Anterior cingulate cortex (tissue), 58 donors: Measurements from ENCODE around the gene SRSF10.
"Not testable (repeated sequence)": the region's sequence is repeated elsewhere in the genome, so short reads cannot be mapped to it uniquely, and the experiment has no call there.

Source experiments
- DNase-seq, 58 donors: peaks; one replicate each; lab custom pipeline; 2025; lab: John Stamatoyannopoulos, UW

SRSF10 gene

GRCh38 chr1:23999156-23999671 is 19.1 kb upstream of the SRSF10 start:
- no peak for DNase-seq

DNA sequence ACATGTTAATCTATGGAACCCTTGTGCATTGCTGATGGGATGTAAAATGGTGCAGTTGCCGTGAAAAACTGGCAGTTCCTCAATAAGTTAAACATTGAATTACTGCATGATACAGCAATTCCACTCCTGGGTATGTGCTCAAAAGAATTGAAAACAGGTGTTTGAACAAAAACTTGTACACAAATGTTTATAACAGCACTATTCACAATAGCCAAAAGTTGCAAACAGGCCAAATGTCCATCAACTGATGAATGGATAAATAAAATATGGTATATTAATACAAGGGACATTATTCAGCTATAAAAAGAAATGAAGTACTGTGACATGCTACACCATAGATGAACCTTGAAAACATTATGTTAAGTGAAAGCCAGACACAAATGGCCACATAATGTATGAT is 17.7 kb upstream of the SRSF10 start:
- DNase-seq: no peak

- DNase-seq: no peak
Measured at GRCh38 chr1:23996700-23997229, 16.6 kb upstream of the SRSF10 start.

- DNase-seq: no peak
Measured at GRCh38 chr1:23995431-23995837, 15.3 kb upstream of the SRSF10 start.

- not testable (repeated sequence) for DNase-seq
Measured at GRCh38 chr1:23992011-23992410, 11.9 kb upstream of the SRSF10 start.

GRCh38 chr1:23989263-23989662 is 9.1 kb upstream of the SRSF10 start:
- DNase-seq: peak in 2 of 58 donors; percentile 1

DNA sequence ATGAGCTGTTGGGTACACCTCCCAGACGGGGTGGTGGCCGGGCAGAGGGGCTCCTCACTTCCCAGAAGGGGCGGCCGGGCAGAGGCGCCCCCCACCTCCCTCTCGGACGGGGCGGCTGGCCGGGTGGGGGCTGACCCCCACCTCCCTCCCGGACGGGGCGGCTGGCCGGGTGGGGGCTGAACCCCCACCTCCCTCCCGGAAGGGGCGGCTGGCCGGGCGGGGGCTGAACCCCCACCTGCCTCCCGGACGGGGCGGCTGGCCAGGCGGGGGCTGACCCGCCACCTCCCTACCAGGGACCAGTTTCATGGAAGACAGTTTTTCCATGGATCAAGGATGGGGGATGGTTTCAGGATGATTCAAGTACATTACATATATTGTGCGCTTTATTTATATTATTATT is 6.9 kb upstream of the SRSF10 start:
- not testable (repeated sequence) for DNase-seq

GRCh38 chr1:23984417-23985186 is 4.5 kb upstream of the SRSF10 start:
- no peak for DNase-seq

DNA sequence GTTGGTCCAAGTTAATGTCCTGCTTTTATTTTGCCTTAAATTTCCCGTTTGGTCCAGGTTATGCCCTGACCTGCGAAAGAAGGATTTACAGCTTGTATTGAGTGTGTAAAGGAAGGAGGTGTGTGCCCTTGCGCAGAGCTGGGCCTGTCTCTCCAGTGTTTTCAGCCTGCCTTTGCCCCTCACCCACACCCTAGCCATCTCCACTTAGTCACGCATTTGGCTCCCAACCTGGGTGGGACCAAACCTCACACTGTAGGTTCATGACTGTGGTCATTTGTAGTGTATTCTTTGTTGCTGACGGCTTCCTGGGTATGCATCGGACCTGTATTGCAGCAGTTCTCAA is 572 bp upstream of the SRSF10 start:
- peak in 10 of 58 donors; percentile 1 to 49 (median 22) for DNase-seq

DNA sequence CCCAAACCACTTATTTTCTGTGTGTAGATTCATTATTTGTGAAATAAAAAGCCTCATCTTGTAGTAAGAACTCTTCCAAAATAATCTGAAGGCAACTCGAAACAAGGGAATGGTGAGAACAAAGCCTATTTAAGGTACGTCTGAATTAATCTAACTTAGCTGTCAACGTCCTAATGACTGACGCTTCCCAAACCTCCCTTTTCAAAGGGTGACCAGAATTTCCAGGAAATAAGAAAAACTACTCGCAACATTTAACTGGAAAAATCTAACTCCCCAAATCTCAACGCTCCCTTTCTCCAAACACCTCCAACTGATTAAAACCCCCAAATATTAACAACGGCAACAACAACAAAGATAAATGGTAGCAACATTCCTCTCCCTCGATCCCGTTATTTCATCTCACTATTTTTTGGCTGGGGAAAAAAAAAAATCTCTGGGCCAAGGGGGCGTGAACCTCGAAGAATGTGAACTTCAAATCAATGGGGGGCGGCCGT is 693 bp downstream of the SRSF10 start:
- no peak for DNase-seq

DNA sequence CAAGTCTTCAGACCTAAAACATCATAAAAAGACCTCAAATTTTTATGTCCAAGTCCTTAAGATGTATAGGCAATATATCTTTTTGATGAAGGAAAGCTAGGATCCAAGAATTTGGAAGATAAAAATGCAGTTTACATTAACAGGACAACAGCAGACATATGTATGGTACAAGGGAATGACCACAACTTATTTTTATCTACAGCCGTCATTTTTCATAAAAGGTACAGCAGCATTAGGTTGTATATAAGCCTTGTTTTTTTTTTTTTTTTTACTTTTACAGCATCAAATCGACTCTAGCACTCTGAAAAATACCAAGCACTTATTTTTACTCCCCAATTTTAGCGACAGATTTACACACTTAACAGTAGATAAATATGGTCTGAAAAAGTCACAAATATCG is 1.3 kb downstream of the SRSF10 start:
- no peak for DNase-seq

GRCh38 chr1:23977854-23978191 is 2.3 kb downstream of the SRSF10 start:
- DNase-seq: no peak

DNA sequence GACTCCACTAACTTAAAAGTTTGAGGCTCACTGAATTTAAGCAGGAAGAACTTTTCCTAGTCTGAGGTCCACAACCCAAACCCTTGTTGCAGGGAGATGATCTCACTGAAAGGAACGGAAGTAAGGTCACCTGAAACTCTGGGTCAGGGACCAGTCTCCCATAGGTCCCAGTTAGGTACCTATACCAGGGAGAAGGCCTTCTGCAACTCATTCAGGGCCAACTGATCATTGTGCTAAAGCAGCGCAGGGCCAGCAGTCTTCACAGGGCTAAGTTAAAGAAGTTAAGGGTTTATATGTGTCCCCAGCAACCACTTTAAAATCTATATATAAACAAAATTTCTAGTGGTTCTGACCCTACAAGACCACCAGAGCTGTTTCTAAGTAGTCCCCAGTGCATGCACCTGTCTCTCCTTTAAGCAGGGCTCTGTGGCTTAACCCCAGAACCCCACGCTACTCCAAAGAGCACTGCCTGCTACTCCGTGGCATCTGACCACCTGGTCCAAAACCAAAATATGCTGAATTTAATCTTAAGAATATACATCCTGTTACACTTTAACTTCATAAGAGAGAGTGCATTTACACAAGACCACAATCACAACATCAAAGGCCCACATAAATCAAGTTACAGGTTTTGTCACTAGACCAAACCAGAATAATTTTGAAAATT is 2.8 kb downstream of the SRSF10 start:
- no peak for DNase-seq

DNA sequence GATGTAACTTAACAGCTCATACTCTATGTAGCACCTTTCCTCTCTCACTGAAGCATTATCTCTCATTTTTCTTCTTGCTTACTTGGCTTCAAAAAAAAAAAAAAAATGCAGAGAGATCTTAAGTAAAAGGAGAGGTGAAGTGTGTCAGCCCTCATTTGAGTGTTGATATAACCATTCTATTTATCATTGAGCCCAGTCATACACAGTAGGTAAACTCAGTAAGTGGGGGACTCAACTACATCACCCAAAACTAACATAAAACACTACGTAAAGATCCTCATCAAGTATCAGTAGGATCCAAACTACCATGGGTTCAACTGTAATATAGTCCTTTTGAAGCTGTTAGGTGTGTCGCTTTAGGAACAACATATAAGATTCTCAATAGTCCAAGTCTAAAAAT is 12.3 kb downstream of the SRSF10 start:
- DNase-seq: no peak

DNA sequence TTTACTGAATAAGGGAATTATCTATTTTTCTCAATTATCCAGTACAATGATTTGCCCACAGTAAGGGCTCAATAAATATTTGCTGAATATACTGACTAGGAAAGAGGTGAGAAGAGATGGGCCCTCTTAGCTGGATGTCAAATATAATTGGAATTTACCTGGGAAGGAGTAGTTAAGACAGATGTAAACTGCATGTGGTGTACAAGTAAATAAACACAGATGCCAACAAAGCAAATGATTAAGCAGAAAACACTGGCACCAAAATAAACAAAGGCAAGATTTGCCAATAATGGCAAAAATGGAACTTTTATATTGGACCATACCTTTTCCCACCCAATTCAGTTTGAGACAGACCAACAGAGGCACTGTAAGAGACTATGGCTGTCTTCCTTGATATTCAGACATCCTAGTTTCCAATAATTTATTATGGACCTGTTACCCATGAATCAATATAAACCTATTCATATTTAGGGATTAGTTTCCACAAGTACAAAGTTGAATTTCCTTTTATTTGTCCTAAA is 13.1 kb downstream of the SRSF10 start:
- DNase-seq: no peak

GRCh38 chr1:23964790-23965740 is 15.1 kb downstream of the SRSF10 start:
- no peak for DNase-seq

GRCh38 chr1:23964235-23964668 is 15.9 kb downstream of the SRSF10 start:
- DNase-seq: no peak

GRCh38 chr1:23963617-23964234 is 16.4 kb downstream of the SRSF10 start:
- DNase-seq: no peak

DNA sequence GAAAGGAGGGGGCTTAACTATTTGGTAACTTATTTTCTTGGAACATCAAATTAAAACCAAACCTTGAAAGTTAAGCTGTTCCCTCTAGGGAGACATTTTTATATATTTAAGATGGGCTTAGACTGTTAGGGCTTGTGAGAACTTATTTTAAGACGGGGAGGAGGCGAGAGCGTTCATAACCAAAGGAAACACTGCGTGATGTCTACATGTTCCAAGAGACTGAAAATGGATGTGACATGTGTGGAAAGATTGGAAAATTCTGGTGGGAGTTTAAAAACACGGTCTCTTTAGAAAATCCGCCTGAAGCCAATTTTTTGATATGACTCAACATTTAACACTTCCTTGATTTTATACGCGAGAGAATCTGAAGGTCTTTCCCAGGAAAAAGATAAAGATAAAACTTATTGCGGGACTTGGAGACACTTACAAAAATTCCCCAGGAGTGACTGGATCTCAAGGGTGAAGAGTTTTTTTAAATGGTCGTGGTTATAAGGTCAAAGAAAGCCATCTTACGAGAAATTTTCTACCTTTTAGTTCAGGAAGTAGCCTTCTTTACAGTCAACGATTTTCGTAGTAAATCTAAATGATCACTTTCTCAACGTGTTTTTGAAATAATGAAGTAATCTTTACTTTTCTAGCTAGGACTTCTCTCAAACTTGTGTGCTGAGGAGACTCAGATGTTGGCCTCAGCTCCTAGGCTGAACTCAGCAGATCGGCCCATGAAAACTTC is 19.7 kb downstream of the SRSF10 start:
- DNase-seq: peak in 4 of 58 donors; percentile 3 to 36 (median 30)
